NCI-H2196 treated with DMSO at 0.1 percent for 48 hours (cell line): ENCODE measurements around the gene NYNRIN.

Source experiments
- DNase-seq: peaks from one replicate; lab custom pipeline; 2025; ENCODE audit not compliant: unreplicated experiment; lab: John Stamatoyannopoulos, UW

The NYNRIN gene

GRCh38 chr14:24430682-24431568 is 32.1 kb downstream of the NYNRIN start:
- no peak for DNase-seq

GRCh38 chr14:24431569-24432258 is 32.9 kb downstream of the NYNRIN start:
- peak; percentile 73 for DNase-seq

GRCh38 chr14:24432259-24433131 is 33.7 kb downstream of the NYNRIN start:
- DNase-seq = no peak

GRCh38 chr14:24434036-24434435 is 35.2 kb downstream of the NYNRIN start:
- DNase-seq = no peak

GRCh38 chr14:24434676-24435075 is 35.9 kb downstream of the NYNRIN start:
- DNase-seq = no peak

GRCh38 chr14:24435192-24435810 is 36.5 kb downstream of the NYNRIN start:
- no peak for DNase-seq

- no peak for DNase-seq
These were observed 37.2 kb downstream of the NYNRIN start for GRCh38 chr14:24435998-24436354.

- peak; percentile 49 for DNase-seq
These were observed 37.7 kb downstream of the NYNRIN start for GRCh38 chr14:24436355-24437019.

- DNase-seq = no peak
These were observed 38.4 kb downstream of the NYNRIN start for GRCh38 chr14:24437020-24437735.

GRCh38 chr14:24437736-24438067 is 38.9 kb downstream of the NYNRIN start:
- no peak for DNase-seq

- DNase-seq = no peak
These were observed 39.7 kb downstream of the NYNRIN start for GRCh38 chr14:24438223-24439097.

GRCh38 chr14:24439257-24439656 is 40.5 kb downstream of the NYNRIN start:
- no peak for DNase-seq

GRCh38 chr14:24439830-24440605 is 41.2 kb downstream of the NYNRIN start:
- DNase-seq = no peak

- DNase-seq = no peak
These were observed 42.0 kb downstream of the NYNRIN start for GRCh38 chr14:24440606-24441399.

- no peak for DNase-seq
These were observed 42.7 kb downstream of the NYNRIN start for GRCh38 chr14:24441485-24441884.

- peak; percentile 75 for DNase-seq
These were observed 43.1 kb downstream of the NYNRIN start for GRCh38 chr14:24441904-24442239.

- peak; percentile 98 for DNase-seq
These were observed 43.6 kb downstream of the NYNRIN start, which contains the start of gene SDR39U1 for GRCh38 chr14:24442240-24443052. SDR39U1 (minus strand) TSS chr14:24442776; CDS start chr14:24442769, 7 bp downstream.
